NCI-H2029 treated with DMSO at 0.1 percent for 48 hours (cell line): ENCODE data around the gene TGFBI.

Source experiments
- DNase-seq: peaks from one replicate; lab custom pipeline; 2025; lab: John Stamatoyannopoulos, UW

The TGFBI gene

GRCh38 chr5:136066661-136067271, 38.0 kb downstream of the TGFBI start:
- no peak for DNase-seq

DNA sequence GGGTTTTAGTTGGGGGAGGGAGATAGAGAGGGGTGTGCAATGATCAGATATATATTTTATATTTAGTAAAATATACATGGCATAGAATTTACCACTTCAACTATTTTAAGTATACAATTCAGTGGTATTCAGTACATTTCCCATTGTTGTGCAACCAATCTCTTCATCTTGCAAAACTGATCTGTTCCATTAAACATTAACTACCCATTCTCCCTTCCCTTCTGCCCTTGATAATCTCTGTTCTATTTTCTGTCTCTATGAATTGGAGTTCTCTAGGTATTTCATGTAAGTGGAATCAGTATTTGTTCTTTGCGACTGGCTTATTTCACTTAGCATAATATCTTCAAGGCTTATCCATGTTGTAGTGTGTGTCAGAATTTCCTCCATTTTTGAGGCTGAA, 38.6 kb downstream of the TGFBI start:
- DNase-seq = no peak

DNA sequence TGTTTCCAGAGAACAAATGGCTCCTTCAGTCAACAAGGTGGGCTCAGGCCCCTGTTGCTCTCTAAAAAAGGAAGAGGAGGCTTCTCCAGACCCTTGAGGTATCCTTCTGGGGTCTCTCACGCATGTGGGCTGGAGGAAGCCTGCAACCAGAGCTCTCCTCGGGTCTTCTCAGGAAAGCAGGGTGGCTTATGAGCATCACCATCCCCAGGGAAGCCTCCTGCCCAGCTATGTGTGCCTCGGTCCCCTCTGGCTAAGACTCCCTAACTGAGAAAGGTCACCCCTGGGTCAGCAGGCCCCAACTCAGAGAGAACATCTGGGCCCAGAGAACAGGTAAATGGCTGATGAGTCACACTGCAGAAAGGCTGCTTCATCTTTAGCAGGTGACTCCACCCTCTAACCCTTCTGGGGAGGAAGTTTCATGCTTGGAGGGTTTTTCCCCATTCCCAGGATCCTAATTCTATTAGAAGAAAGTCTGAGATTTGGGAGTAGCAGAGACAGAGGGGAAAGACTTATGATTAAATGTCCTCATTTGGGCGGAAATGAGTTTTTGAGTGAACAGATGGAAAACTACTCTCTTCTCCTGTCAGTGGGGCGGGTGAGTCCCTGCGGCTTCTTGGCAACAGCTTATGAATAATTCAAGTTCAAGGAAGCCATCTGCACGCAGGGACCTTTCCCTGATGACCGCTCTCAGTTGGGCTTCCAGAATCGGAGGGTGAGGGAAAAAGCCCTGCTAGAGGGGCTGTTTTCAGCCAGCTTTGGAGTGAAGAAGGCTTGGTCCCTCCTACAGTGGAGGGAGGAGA, 41.9 kb downstream of the TGFBI start:
- DNase-seq = no peak

DNA sequence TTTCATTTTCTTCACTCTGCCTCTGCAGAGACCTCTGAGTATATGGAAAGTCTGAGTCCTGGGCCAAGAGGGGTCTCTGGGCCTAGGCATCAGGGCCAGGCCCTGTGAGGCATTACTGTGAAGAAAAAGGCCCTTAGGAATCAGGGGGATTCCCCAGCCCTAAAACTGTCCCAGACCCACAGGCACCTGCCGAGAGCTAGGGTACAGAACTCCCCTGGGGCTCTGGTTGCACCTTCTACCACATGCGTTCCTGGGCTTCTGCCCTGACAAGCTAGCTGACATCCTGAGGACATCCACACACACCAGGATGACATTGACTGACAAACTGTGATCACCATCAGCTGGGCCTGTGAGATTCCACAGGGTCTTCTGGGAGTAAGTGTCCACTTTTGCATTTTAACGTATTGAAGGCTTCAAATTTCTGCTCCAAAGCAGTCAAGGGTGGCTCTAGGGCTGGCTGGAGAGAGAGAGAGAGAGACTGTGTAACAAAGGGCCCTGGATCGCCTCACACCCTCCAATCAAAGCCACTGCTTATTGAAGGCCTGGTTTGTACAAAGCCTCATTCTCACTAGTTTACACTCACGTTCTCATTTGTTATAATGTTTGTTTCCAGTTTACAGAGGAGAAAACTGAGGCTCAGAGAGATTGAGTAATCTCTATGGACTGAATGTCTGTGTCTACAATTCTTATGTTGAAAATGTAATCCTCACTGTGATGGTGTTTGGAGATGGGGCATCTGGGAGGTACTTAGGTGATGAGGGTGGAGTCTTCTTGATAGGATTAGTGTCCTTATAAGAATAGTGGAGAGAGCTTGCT, 45.1 kb downstream of the TGFBI start:
- DNase-seq = no peak

DNA sequence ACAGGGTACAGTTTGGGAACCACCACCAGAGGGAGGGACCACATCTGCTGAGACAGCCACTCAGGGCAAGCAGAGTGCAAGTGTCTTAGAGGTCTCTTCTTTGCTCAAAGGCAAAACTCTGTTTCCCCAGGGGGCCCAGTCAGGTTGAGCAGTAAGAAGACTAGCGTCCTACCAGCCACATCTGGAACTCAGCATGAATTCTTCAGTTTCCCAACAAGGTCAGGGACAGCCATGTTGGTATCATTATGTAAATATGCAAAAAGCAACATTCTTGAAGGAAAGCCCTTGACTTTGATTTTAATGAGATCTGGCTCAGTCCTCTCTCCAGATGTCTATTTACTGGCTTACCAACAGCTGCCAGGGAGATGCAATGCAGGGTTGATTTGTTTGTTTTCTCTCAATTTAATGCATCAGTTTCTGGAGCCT, 46.7 kb downstream of the TGFBI start:
- no peak for DNase-seq

GRCh38 chr5:136076067-136076466, 47.3 kb downstream of the TGFBI start:
- DNase-seq = no peak

- DNase-seq = no peak
These were observed 48.2 kb downstream of the TGFBI start for GRCh38 chr5:136076881-136077445.

- no peak for DNase-seq
These were observed 50.6 kb downstream of the TGFBI start for GRCh38 chr5:136079195-136079985.

DNA sequence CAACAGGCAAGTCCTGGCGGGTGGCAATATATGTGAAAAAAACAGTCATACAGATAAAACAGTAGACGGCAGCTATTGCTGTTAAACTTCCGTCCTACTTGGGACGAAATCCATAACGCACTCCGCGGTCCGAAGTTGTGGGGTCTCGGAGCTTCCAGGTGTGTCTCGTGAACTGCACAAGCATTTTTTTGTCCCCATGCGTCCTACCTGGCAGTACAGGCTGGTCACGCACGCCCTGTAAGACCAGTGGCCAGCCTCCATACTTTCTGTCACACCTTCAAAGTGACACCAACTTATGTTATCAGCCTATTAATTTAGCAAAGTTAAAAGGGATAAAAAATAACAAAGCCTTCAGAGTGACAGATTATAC, 51.3 kb downstream of the TGFBI start:
- no peak for DNase-seq

DNA sequence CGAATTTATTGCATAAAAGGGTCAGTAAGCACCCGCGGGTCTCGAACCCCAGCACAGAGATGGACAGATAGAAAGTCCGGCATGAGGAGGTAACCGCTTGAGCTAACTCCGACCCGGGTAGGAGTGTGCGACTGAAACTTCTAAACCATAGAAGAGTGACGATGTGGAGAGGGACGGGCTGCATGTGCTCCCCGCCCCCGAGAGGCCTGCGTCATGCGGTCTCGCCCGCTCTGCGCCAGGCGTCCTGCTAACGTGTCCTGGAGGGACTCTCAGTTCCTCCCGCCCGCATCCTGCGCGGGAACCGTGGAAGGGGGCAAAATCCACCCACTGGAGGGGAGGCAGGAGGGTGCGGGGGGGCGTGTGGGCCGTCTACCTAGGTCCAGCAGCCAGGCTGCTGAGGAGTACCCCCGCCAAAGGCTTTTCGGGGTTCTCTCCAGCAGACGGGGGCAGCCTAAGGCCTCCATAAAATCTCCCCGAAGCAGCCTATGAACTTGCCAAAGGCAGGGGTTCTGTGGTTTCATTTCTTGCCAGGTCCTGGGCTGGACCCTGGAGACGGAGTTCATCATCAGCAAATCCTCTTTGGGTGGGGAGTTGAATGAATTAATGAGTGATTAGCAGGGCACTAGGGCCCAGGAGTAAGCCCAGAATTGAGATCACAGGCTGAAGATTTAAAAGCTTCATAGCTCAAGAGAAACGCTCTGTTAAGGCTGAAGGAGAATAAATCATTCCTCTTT, 51.9 kb downstream of the TGFBI start:
- DNase-seq = no peak

DNA sequence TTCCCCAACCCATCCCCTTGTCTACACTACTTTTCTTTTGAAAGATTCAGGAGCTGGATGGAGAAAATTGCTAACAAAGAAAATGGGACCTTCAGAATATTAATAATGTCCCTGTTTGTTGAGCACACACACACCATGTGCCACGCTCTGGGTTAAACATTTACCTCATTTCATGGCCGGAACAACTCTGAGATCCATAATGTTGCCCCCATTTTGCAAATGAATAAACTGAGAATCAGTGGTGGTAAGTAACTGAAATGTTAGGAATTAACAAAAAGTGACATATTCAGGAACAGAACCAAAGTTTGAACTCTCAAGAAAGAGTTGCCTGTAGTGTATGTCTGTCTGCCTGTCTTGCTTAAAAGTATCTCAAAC, 52.4 kb downstream of the TGFBI start:
- no peak for DNase-seq

DNA sequence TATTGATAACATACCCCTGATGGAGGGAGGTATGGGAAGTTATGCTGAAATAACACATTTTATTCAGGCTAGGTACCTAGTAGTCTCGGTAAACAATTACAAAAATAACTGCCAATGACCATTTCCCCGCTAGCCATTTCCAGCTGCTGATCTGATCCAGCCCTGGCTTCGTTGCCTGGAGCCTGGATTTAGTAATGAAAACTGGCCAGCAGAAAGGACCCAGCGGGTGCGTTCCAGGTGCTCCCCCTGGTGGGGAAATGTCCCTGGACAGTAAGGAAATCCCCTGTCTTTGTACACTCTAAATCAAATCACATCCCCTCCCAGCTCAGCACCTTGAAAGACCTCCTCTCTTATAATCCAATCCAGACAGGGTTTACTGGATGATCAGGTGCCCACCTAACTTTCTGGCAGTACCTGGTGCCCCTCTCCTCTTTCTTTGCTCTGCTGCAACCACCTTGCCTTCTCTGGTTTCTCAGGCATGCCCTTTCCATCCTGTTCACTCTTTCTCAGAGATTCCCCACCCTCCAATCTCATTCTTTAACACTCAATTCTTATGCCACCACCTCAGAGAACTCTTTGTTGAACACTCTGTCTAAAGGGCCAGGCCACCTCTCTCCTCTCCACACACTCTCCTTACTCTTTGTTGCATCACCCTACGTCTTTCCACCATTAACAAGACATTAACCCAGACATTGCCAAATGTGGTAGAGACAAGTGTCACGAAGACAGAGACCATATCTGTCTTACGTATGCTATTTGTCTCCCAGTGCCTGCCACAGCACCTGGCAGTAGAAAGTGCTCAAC, 53.8 kb downstream of the TGFBI start:
- no peak for DNase-seq

GRCh38 chr5:136084698-136085097, 55.9 kb downstream of the TGFBI start:
- peak; percentile 86 for DNase-seq

DNA sequence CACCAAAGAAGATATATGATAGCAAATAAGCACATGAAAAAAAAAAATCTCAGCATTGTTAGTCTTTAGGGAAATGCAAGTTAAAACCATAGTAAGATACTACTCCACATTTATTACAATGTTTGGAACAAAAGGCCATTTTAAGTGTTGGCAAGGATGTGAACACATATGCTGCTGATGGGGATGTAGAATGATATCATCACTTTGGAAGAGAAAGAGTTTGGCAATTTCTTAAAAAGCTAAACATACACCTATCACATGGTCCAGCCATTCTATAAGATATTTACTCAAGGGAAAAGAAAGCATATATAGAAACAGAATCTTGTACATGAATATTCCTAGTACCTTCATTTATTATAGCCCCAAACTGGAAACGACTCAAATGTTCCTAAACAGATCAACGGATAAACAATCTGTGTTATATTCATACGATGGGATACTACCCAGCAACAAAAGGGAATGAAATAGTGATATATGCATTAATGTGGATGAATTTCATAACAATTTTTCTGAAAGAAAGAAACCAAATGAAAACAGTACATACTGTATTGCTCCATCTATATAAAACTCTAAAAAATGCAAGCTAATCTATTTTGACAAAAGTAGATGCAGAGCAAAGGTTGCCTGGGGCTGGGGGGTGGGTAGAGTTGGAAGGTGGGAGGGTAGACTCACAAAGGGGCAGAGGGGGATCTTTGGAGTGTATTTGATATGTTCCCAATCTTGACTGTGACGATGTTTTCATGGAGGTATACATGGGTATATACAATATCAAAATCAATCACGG, 58.2 kb downstream of the TGFBI start:
- DNase-seq = no peak

- DNase-seq = no peak
These were observed 59.4 kb downstream of the TGFBI start for GRCh38 chr5:136087961-136088871.

DNA sequence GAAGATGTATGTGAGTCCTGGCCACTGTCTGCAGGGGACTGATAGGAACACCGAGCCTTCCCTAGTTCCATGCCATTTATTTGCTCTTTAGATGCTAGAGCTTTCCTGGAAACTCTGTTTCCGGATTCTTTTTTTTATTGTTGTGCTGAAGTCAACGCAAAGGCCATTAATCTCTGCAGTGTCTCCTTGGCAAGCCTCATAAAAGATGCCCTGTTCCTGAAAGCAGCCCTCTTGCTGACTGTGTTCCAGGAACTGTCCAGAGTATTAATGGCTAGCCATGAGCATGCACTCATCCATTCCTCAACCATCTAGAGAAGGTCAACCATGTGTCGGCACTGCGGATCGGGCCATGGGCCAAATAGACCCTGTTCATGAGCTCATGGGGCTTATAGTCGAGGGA, 61.0 kb downstream of the TGFBI start:
- DNase-seq = no peak

GRCh38 chr5:136090319-136090718, 61.5 kb downstream of the TGFBI start:
- no peak for DNase-seq

DNA sequence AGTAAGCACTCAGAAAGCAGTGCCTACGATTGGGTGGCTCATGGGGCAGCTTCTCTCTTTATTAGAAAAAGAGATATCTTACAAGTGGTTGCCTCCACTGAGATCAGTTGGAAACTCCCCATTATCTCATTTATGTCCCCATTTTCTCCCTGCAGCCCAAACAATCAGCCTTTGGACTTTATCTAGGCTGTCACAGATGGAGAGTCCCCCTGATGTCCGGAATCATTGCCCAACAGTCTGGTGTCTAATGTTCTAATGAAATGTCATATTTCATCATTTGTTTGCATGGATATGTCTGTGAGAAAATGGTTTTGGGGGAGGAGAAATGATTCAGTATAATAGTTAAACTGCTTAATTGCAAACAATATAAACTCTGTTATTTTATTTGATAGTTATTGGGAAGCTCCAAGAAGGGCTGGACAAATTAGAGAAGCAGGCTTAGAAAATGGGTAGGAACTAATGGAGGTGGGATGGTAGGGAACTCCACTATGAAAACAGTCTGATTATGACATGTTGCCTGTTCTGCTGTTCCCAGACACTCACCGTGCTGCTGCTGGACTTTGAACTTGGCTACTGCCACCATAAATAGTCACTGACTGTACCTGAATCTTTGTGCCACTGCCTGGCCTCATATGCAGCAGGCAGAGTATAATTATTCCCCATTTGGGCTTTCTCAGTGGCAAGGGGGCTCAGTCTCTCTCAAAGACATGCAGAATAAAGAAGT, 65.6 kb downstream of the TGFBI start:
- DNase-seq = no peak
